Stimulated activated naive CD4-positive, alpha-beta T cell (primary cell): ENCODE data around the gene SERPINB12.

ENCODE experiments used
- DNase-seq, 6 experiments: peaks; one replicate each; lab custom pipeline; 2025; lab: John Stamatoyannopoulos, UW

SERPINB12 gene

GRCh38 chr18:63551769-63552168 is 9.6 kb downstream of the SERPINB12 start:
- DNase-seq: no peak

- DNase-seq: no peak
Measured at GRCh38 chr18:63552581-63552980, 10.4 kb downstream of the SERPINB12 start.

GRCh38 chr18:63553081-63553480 is 10.9 kb downstream of the SERPINB12 start:
- DNase-seq: no peak

- DNase-seq: no peak
Measured at GRCh38 chr18:63559567-63560491, 17.7 kb downstream of the SERPINB12 start.

- no peak for DNase-seq
Measured at GRCh38 chr18:63562284-63562683, 20.1 kb downstream of the SERPINB12 start.

- DNase-seq: no peak
Measured at GRCh38 chr18:63564021-63564420, 21.9 kb downstream of the SERPINB12 start.

GRCh38 chr18:63564561-63564960 is 22.4 kb downstream of the SERPINB12 start:
- DNase-seq: no peak

GRCh38 chr18:63567276-63567675 is 25.1 kb downstream of the SERPINB12 start:
- no peak for DNase-seq

- no peak for DNase-seq
Measured at GRCh38 chr18:63567825-63568224, 25.7 kb downstream of the SERPINB12 start.

- DNase-seq: no peak
Measured at GRCh38 chr18:63570721-63571120, 28.6 kb downstream of the SERPINB12 start.

- DNase-seq: no peak
Measured at GRCh38 chr18:63575681-63576080, 33.5 kb downstream of the SERPINB12 start.

- no peak for DNase-seq
Measured at GRCh38 chr18:63578357-63578958, 36.3 kb downstream of the SERPINB12 start.

- DNase-seq: no peak
Measured at GRCh38 chr18:63579616-63580015, 37.4 kb downstream of the SERPINB12 start.

- DNase-seq: no peak
Measured at GRCh38 chr18:63585988-63586387, 43.8 kb downstream of the SERPINB12 start.

- no peak for DNase-seq
Measured at GRCh38 chr18:63586431-63586830, 44.3 kb downstream of the SERPINB12 start.

GRCh38 chr18:63586966-63587365 is 44.8 kb downstream of the SERPINB12 start, which contains the start of gene SERPINB13:
TSS of gene SERPINB13 (plus strand) at chr18:63587343. CDS start at chr18:63588668, 1,325 bp downstream.
- no peak for DNase-seq

- DNase-seq: no peak
Measured at GRCh38 chr18:63588909-63589308, 46.7 kb downstream of the SERPINB12 start.

GRCh38 chr18:63590373-63590772 is 48.2 kb downstream of the SERPINB12 start:
- no peak for DNase-seq

GRCh38 chr18:63590966-63591695 is 49.0 kb downstream of the SERPINB12 start:
- no peak for DNase-seq

GRCh38 chr18:63591725-63592124 is 49.6 kb downstream of the SERPINB12 start:
- no peak for DNase-seq

GRCh38 chr18:63592471-63592870 is 50.3 kb downstream of the SERPINB12 start:
- DNase-seq: no peak

GRCh38 chr18:63596964-63597363 is 54.8 kb downstream of the SERPINB12 start:
- DNase-seq: no peak

- DNase-seq: no peak
Measured at GRCh38 chr18:63603355-63603754, 61.2 kb downstream of the SERPINB12 start.
